HG02870 (cell line): Measurements from ENCODE around the gene LAP3.
"Not testable (repeated sequence)": the region's sequence is repeated elsewhere in the genome, so short reads cannot be mapped to it uniquely, and the experiment has no call there.

Experiments
- ATAC-seq: cut with Tn5 transposase; IDR thresholded peaks from one replicate; pipeline ENCODE4 v1.9.1; 2021; ENCODE audit warnings: mild to moderate bottlenecking, moderate library complexity; ENCODE audit not compliant: unreplicated experiment

The LAP3 gene

DNA sequence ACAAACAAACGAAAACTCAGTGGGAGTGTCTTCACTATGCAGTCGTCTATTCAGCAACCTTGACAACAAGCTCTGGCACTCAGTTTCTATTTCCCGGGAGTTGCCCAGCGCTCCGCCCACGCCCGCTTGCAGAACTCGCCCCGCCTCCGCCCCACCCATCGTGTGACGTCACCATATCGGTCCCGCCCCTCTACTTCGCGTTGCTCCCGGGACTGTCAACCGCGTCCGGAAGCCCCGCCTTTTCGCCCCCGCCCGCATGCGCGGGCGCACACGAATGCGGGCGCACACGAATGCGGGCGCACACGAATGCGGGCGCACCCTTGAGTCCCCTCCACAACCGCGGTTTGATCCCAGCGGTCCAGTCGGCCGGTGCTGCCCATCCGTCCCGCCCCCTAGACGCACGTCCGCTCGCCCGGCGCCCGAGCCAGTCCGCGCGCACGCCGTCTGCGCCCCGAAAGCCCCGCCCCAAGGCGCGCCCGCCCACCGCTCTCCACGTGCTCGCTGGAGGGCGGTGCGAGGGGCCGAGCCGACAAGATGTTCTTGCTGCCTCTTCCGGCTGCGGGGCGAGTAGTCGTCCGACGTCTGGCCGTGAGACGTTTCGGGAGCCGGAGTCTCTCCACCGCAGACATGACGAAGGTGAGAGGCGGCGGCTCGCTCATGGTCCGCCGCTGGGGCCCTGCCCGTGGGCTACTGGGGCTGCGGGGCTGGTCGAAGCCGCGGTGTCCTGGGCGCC lies at the start of gene LAP3:
Gene LAP3, plus strand, starts transcription at position 267 of the 733 bp plus-strand sequence. Its CDS starts 268 bp downstream, at position 535.
- ATAC-seq, result peak; percentile 78

DNA sequence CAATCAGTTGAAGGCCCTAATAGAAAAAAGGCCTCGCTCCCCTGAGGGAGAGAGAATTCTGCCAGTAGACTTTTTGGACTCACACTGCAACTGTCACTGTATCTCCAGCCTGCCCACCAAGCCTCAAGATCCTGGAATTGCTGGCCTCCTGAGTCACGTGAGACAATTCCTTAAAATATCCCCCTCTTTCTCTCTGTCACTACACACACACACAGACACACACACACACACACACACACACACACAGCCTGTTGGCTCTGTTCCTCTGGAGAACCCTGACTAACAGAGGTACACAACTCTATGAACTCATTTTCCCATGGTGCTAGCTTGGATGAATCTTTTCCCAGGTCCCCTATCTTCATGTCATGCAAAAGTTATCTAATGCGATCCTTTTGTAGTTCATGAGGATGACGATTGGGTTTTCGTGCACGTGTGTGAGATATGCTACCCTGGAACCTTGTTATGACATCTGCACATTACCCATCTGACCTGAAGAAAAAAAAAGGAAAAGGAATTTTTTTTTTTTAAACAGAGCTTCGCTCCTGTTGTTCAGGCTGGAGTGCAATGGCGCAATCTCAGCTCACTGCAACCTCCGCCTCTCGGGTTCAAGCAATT lies 48.3 kb upstream of the LAP3 start:
- ATAC-seq, result no peak

DNA sequence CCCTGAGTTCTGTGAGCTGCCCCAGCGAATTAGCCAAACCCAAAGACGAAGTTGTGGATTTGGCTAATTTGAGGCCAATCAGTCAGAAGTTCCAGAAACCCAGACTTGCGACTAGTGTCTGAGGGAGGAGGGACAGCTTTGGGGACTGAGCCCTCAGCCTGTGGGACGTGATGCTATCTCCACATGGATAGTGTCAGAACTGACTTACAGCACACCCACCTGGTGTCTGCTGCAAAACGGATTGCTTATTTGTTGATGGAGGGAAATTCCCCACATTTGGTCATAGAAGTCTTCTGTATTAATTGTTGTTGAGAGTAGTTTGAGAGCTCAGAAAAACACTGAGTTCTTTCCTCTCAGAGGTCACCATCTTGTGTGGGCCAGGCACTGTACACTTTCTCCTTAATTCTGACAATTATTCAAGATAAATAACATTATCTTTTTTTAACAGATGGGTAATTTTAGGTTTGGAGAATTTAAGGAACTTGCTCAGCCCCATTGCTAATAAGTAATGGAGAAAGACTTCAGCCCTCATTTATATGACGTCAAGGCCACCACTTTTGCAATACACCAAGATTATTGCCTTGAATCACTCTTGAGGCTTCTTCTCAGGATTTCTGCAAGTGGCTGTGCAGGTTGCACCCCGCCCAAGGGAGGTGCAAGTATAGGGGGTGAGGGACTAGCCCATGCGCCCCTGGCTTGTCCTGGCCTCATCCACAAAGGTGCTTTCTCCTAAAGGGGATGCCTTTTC lies 45.3 kb upstream of the LAP3 start:
- ATAC-seq, result no peak

DNA sequence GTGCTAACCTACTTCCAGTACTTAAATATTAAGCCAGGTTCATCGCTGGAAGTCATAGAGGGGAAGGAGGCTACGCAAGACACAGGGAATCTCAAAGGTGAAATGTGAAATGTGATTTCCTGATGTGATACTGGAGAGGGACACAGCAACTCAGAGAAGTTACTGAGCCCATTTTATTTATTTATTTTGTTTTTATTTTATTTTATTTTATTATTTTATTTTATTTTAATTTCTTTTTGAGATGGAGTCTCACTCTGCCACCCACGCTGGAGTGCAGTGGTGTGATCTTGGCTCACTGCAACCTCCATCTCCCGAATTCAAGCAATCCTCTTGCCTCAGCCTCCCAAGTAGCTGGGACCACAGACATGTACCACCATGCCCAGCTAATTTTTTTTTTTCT lies 42.3 kb upstream of the LAP3 start:
- ATAC-seq, result no peak

DNA sequence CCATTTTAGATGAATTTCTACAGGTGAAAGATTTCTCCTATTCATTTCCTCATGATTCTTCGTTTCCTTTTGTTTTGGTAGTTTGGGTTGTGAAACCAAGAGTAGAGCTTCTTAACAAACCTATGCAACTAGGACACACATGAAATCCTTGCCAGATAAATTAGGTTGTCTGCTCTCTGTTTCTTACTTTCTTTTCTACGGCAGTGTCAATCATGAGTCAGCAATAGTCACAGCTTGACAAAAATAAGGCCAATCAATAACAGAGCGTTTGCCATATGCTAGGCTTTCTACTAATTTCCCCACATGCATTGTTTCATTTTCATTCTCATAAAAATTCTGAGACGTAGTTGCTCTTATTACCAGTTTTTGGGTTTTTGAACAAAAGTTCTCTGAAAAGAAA lies 41.8 kb upstream of the LAP3 start:
- ATAC-seq, result no peak

DNA sequence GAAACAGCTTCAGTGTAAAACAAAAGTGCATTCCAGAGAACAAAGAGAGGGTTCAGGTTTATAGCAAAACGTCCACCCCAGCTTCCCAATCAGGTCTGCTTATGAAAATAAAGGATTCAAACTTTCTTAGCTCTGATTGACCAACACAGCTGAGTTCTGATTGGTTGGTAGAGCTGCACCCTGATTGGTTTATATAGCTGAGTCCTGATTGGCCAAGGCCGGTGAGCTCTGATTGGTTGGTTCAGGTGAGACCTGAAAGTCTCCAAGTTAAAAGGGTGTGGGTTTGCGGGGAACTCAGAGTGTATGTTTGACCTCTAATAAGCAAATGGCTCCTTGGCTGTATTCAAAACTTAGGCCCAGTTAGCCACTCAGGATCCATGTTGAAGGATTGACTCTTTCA lies 41.1 kb upstream of the LAP3 start:
- ATAC-seq, result peak; percentile 48

DNA sequence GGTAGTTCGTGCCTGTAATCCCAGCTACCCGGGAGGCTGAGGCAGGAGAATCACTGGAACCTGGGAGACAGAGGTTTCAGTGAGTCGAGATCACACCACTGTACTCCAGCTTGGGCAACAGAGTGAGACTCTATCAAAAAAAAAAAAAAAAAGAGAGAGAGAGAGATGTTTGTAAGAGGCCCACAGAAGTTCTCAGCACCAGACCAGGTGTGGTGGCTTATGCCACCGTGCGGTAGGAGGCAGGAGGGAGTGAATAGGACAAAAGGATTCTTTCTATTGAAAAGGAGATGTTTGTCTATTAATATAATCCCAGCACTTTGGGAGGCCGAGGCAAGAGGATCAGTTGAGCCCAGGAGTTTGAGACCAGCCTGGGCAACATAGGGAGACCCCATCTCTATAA lies 39.9 kb upstream of the LAP3 start:
- ATAC-seq, result not testable (repeated sequence)

DNA sequence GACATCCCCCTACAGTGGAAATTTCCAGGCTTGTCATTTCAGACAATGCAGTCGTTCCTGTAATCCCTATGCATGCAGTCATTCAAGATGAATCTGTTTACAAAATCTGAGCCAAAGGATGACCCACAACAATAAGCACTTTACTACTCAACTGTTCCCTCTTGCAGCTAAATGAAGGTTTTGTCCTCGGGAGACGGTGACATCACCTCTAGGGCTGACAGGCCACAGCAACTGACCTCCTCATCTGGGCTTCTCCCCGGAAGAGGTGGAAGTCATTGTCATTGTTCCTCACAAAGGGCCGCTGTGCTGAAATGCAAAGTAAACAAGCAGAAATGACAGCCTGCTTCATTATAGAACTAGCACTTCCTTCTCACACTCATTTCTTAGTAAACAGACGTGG lies 32.8 kb upstream of the LAP3 start:
- ATAC-seq, result no peak

DNA sequence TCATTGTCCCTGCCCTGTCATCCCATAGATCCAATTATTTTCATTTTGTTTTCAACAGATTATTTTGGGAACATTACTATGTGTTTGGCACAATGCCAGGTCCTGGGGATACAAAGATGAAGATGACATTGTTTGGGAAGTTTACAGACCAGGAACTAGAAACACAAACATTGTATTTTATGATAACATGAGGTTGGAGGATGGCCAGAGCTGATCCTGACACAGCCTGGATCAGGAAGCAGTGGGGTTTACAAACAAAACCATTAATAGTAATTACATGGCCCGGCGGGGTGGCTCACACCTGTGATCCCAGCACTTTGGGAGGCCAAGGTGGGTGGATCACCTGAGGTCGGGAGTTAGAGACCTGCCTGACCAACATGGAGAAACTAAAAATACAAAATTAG lies 32.2 kb upstream of the LAP3 start:
- no peak for ATAC-seq

DNA sequence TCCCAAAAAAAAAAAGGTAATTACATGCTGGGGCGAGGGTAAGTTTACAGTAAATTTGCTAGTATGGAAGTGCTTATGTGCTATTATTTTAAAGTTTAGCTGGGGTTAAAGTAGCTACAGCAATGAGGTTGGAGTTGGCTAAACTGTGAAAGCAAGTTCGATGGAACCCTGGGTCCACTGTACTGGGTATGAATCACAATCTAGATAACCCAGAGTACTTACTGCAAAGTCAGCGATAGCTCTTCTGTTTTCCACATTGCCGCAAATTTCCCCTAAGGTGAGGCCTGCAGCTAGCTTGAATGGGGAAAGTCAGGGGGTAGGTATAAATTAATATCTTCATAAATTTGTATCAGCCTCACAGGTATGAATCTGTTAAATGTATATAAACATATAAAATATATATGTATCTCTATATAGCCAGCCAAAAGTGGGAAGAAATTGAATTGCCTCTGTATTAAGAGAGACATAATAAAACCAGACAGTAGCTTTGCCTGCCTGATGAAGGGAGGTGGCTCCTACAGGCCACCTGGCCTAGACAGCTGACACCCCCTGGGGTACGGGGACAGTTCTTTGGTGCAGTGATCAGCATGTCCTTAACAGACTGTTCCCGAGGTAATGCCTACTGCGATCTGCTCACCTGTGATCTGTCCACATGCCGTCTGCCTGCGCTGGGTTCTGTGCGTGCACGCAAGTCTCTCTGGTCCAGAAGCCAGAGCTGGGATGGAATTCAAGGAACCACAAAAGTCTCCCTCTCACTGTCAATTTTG lies 31.4 kb upstream of the LAP3 start:
- no peak for ATAC-seq

DNA sequence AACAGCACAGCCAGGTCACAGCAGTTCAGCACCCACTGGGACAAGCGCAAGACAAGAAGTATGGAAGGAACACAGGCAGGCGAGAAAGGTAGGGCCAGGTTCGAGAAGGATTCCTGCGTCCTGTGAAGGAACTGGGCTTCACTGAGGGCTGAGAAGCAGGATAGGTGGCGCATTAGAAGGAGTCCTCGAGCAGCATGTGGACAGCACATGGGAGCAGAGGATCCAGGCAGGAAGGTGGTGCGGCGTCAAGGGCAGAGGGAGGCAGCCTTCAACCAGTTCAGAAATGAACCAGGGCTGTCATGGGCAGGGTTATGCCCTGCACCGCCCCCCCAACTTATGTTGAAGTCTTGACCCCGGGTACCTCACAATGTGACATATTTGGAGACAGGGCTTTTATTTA lies 30.8 kb upstream of the LAP3 start:
- no peak for ATAC-seq

DNA sequence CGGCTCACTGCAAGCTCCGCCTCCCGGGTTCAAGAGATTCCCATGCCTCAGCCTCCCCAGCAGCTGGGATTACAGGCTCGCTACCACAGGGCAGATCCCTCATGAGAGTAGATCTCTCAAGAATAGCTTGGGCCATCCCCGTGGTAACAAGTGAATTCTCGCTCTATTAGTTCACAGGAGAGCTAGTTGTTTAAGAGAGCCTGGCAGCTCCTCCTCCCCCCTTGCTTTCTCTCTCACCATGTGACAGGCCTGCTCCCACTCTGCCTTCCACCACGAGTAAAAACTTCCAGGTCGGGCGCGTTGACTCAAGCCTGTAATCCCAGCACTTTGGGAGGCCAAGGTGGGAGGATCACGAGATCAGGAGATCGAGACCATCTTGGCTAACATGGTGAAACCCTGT lies 30.3 kb upstream of the LAP3 start:
- ATAC-seq, result no peak

DNA sequence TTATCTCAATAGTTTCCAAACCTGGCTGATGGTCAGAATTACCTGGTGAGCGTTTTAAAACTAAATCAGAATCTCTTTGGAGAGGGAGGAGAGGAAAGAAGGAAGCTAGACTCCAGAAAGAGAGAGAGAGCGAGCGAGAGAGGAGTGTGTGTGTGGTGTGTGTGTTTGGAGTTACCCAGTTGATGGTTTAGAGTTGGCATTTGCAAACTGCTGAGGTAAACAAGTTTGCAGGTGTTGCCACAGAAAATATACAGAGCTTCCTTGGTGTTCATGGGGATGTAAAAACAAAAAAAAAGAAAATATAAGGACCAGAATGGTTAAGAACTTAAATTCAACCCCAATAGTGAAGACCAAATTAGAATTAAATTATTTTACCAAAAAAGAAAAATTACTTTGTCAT lies 26.4 kb upstream of the LAP3 start:
- ATAC-seq, result no peak

DNA sequence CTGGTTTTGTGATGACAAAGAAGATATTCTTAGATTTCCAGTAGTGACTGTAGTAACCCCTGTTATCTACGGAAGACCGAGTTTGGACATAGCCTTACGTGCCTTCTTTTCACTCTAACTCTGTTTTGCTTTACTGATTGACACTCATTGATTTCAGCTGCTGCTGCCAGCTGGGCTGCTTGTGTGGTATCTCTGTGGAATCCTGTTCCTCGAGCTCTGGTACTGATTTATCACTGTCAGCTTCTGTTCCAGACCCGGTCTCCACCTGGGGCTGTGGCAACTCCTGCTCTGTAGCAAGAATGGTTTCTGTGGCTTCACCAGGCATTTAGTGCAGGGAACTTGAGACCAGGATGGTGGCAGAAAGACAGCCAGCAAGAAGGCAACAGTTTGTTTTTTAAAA lies 24.6 kb upstream of the LAP3 start:
- ATAC-seq, result no peak

DNA sequence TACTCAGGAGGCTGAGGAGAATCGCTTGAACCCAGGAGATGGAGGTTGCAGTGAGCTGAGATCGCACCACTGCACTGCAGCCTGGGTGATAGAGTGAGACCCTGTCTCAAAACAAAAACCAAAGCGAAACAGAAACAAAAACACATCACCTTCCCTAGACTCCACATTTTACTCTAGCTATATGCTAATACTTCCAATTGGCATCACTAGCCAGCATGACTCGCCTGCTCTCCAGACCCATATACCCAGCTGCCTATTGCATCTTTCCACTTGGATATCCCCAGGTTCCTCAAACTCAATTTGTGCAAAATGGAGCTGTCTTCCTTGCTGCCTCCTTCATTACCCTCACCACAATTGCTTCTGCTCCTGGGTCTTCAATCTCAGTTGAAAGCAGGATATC lies 22.4 kb upstream of the LAP3 start:
- ATAC-seq, result no peak

DNA sequence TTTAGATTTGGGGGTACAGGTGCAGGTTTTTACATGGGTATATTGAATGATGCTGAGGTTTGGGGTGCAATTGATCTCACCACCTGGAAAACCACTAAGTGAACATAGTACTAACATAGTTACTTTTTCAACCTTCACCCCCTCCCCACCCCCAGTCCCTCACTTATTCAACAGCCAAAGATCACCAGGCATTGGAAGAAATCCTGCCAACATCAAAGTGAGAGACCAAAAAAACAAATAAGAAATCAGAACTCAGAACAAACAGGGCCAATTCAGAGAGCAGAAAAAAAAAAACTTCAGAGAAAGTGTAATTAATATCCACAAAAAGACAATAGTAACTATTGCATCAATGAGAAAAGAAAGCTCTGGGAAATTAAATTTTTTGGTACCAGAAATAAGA lies 20.5 kb upstream of the LAP3 start:
- ATAC-seq, result no peak

DNA sequence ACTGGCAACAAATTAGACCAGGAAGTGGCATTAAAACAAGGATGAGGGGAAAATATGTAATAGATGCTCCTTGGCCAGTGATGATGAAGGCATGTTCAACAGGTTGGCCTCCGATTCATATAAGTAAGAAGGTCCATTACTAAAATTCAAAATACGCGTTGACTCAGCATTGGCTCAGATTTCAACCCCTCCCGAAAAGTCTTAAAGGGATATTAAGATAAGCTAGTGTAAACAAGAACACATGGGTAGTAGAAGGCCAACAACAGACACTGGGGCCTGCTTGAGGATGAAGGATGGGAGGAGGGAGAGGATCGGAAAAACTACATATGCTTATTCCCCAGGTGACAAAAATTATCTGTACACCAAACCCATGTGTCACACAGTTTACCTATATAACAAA lies 19.1 kb upstream of the LAP3 start:
- ATAC-seq, result no peak

DNA sequence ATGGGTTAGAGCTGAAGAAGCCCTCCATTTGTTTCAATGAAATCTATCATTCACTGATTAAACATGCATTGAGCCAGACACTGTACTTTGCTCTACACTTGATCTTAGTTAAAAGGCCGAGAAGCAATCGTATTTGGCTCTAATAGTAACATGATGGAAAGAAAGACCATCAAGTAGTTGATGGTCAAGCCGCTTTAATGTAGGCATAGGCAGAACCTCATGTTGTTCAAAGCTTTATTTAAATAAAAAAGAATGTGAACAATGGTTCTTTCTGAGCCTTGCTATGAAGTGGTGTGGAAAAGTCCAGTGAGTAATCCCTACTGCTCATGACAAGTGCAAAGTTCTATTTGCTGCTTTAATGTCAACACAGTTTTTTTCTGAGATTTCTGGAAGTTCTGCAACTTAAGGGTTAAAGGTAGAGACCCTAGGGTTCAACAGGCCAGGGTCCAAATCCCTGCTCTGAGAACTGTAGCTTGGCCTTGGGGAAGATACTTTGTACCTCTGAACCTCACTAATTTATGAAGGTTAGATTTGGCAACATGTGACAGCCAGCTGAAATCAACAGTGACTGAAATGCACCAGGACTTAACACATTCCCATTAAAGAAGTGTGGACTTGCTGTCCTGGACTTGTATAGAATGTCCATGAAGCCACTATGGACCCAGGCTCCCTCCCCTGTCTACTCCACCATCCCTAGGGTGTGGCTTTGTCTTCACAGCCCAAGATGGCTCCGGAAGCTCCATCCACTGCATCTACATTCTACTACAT lies 17.9 kb upstream of the LAP3 start:
- ATAC-seq, result no peak

DNA sequence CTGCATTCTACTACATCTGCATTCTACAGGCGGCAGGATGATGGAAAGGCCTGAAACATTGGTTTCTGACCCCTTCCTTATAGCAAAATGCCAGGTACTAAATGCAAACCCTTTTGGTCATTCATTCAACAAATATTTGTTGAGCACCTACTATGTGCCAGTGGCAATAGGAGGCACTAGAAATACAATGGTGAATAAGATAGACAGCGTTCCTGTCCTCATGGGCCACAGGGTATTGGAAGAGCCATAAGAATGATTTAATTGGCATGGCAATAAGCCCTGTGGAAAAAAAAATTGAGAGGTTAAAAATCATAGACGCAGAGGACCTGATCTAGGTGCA lies 17.3 kb upstream of the LAP3 start:
- no peak for ATAC-seq

DNA sequence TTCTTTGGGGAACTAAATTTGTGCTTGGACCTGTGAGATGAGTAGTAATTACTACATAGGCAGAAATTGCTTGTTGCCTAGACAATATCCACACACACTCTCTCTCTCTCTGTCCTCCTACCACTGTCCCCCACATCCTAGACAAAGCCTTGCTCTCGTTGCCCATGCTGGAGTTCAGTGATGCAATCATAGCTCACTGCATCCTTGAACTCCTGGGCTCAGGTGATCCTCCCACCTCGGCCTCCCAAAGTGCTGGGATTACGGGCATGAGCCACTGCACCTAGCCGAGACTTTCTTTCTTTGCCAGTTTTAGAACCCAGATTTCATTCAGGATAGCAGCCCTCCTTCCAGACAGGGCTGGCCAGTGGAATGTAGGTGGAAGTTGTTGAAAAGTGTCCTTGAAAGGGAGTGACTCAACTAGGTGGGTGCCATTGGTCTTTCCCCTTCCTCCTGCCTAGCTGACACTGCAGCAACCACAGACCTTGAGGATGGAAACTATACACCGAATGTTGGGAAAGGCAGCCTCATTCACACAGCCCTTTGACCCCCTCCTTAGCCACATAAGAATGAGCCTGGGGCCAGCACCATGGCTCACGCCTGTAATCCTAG lies 16.8 kb upstream of the LAP3 start:
- ATAC-seq, result no peak
